Frontal cortex (tissue), 4 donors: ENCODE data around the gene VPS45. TPM values are rescaled to one million over a fixed set of nuclear protein-coding genes. Genes with fewer than 3 reads are reported as not detected.

Experiments
- DNase-seq, 2 donors: peaks; one replicate each; pipeline ENCODE4 v3.0.0; 2012; ENCODE audit warnings: low spot score in 2 of 2
- FAIRE-seq: peaks from 2 replicates; lab custom pipeline; 2012; peaks lifted over from hg19 to GRCh38; lab: Jason Lieb, UNC
- total RNA-seq: library from RNA; depleted of rRNA; stranded (reverse); fragments of >200 nt; gene quantifications from one replicate; pipeline ENCODE4 v1.2.3, GENCODE V29; 2014
- donor health status: control.
- donor health status: control.
- donor health status: control.

The VPS45 gene
- total RNA-seq, 1 donor from 2014 or later, result 70.1 TPM

DNA sequence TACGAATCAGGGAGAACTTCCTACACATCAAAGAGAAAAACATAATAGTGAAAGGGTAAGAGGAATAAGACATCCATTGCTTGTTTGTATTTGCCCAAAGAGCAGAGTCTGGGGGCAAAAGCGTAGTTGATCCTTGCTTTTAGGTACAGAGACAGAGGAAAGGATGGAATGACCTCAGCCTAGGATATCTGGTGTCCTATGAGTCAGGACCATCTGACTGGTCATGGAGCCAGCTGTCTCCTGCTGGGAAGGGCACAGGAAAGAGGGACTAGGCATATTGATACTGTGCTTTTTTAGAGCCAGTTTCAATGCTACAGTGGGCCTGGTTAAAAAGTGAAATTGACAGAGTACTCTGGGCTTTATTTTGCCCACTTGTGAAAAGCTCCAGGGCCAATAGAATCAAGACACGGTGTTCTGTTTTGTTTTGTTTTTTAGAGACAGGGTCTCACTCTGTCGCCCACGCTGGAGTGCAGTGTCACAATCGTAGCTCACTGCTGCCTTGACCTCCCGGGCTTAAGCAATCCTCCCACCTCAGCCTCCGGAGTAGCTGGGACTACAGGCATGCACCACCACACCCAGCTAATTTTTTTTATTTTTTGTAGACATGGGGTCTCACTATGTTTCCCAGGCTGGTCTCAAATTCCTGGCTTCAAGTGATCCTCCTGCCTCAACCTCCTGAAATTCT, 85.3 kb downstream of the VPS45 start:
- FAIRE-seq (no peak), DNase-seq (no peak)

DNA sequence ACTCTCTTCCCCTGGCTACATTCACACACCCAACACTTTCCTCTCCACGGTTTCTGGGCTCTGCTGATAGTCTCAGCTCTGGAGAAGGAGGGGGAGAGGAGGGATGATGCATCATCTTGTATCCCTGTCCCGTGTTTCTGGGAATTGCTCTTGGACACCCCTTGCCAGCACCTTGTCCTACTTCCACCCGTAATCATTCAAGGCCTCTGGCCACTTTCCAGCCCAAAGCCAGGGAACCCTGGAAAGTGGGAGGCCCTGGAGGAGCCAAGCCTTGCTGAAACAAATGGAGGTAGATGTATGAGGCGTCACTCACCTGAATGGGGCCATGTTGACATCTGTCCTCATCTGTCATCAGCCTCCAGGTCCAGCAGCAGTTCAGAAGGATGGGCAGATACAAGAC, 86.6 kb downstream of the VPS45 start:
- DNase-seq, result no peak
- no peak for FAIRE-seq

DNA sequence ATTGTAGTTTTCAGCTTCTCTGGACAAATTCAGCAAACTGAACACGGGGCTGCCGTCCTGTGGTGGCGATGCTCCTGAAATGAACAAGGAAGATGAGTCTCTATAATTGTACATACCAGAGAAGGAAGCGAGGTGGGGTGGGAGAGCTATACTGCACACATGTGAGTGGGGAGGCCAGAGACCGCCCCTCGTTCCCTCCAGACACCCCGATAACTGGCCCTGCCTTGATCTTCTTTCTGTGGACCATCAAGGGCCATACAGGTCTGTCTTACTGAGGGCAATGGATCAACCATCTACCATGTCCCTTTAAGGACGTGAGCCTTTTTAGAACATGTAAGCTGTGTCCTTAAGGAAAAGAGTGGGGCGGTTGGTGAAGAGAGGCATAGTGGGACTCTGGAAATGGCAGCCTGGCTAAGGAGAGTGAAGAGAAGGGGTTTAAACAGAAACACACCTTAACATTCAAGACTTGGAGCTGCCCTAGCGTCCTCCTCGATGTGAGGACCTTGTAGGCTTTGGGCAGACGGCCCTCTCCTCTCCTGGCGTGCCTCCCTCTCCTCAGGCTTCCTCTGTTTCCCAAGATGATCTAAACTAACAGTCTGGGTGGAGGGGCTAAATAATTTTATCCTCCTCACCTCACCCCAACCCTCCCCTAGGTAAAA, 88.0 kb downstream of the VPS45 start:
- DNase-seq, result no peak
- FAIRE-seq, result no peak

DNA sequence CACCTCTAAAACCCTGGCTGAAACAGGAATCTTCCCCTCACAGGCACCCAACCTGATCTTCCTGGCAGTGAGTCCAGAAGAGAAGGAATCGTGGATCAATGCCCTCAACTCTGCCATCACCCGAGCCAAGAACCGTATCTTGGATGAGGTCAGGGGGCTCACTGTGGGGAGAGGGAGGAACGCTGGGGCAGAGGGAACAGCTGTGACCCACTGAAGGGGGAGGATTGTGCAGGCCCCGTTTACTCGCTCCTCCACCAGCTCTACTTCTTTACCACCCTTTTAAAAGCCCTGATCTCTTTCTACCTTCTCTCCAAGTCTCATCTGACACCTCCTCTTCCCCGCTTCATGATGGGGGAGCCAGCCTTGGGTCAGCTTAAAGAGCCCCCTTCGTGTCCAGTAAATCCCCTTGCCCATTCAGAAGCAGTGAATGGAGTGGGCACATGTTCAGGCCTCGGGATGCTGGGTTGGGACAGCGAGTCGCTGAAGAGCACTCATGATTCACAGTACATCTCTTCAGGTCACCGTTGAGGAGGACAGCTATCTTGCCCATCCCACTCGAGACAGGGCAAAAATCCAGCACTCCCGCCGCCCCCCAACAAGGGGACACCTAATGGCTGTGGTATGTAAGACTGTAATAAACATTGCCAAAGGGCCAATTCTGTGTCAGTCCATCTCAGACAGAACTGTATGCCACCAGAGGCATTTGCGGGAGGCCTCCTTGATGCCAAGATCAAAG, 89.5 kb downstream of the VPS45 start:
- FAIRE-seq, result no peak

DNA sequence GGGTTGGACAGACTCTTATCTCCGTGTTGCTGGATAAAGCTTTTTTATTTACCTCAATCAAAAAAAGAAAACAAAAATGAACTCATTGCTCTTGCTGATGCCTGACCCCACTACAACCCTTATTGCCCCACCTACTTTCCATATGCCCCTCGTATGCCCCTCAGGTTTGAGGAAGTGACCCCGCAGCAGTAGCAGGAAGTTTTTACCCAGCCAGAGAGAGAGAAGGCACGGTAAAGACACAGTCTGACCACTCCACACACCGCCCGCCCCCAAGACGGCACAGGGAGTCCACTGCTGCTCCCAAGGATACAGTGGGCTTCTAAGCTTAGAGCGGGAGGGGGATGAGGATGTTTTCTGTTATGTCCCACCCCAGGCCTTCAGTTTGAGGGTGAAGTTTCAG, 92.0 kb downstream of the VPS45 start:
- FAIRE-seq, result no peak

More for the DNA sequence above, 89.5 kb downstream of the VPS45 start:
- no peak for DNase-seq

GRCh38 chr1:150160964-150161621, 93.5 kb downstream of the VPS45 start:
- FAIRE-seq, result no peak
- no peak for DNase-seq

More for the DNA sequence above, 92.0 kb downstream of the VPS45 start:
- no peak for DNase-seq

DNA sequence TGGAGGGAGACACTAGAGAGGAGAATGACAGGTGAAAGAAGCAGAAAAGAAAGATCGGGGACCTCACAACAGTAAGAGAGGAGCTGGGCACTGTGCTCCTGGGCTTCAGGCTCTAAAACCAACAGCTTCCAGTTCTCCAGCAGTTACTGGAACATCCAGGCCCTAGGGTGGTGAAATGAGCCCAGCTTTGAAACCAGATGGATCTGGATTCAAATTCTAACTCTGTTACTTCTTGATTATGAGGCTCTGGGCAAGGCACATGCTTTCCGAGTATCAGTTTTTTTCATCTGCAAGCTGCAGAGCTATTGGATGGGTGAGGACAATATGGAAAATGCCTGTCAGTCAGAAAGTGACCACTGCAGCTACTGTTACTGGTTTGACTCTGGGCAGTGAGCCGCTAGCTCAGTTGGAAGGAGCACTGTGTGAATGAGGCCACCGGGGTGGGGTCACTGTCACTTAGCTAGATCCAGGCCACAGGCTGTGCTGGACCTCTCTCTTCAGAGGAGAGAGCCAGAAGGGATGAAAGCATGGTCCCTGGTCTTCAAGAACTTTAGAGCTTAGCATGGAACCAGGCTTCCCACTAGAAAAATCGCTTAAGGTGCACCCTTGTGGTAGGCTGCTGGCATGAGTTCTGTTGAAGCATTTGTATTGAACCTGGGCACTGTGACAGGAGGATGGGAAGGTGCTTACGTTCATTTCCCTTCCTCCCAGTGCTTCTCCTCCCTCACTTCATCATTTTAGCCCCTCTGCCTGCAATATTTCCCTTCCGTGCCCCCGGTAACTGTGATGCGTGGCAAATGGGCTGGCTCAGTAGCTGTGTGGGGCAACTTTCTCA, 94.4 kb downstream of the VPS45 start:
- FAIRE-seq (no peak), DNase-seq (no peak)

GRCh38 chr1:150162582-150162861, 94.9 kb downstream of the VPS45 start:
- no peak for DNase-seq
- FAIRE-seq, result no peak

DNA sequence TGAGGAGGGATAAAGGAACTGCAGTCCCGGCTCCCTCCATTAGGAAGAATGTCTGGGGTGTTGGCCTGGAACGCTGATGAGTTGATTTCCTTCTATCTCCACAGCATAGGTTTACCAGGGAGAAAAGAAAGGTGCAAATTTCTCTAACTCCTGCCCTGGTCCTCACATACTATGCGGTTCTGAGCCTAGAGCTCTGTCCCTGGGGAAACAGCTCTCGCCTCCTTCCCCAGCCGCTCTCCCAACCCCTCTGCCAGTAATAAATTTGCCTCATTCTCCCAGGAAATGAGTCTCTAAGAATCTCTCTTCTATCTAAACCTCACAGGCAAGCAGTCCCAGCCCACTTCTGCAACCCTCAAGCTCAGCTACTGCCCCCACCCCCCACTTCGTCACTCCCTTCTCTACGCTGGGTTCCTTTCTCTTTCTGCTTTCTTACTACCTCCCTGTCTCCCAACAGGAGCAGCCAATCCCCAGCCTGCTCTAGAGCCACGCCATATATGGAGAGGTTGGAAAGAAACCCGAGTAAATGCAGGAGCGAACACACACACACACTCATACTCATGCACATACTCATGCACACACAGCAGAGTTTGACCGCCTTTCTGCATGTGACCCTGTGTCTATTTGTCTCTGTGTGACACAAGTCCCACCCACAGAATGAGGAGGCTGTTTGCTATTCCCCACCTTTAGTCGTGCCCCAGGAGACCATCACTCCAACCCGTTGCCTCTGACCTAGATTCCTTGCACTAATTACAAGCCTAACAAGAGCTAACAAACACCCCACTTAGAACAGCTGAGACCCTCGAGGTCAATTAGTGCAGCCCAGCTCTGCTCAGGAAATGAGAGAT, 95.5 kb downstream of the VPS45 start:
- DNase-seq (peak in 1 of 2 donors; percentile 83), FAIRE-seq (no peak)

GRCh38 chr1:150164224-150164623, 96.6 kb downstream of the VPS45 start:
- FAIRE-seq (no peak), DNase-seq (no peak)

DNA sequence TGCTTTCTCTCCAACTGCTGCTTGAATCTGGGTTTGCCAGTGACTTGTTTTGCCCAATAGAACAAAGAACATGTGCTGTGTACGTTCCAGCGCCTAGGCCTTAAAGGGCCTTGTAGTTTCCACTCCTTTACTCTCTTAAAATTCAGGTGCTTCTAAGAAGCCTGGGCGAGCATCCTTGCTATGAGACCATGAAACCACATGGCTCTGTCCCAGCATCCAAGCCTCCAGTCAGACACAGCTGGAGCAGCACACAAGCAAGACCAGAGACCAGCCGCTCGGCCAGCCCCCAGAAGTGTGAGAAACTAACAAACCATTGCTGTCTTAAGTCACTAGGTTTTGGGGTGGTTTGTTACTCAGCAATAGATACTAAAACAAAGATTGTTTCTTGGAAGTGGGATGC, 97.2 kb downstream of the VPS45 start:
- FAIRE-seq, result no peak

DNA sequence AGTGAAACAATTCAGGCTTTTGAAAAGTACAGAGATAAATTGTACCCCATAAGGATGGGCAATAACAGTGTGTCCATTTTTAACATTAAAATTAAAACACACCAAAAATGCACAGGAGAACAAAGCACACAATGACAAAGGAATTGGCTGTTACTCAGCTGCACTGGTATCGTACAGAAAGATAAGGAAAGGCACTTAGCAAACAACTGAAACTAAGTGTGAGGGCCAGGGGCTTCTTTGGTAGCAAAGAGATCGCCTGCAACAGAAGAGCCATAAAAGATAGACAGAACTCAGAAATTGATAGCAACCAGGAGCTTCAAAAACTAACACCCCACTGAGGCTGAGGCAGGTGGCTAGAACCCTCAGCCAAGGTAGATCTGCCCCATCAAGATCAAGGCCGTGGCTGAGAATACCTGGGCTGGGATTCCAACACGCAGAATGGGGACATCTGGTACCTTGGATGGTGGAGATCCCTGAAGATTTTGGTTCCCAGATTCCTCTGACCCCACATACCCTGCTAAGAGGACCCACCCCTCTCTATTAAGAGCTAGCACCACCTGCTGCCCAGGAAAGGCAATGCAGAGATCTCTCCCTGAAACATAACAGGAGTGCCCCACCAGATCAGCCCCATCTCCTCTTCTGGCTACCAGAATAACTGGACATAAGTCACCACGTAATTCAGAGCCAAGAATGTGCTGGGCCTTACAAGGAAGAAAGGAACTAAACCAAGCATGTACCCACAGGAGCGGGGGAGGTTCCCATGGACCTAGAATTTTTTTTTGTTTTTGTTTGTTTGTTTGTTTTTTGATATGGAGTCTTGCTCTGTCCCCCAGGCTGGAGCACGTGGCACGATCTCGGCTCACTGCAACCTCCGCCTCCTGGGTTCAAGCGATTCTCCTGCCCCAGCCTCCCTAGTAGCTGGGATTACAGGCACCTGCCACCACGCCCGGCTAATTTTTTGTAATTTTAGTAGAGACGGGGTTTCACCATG, 98.3 kb downstream of the VPS45 start:
- no peak for DNase-seq

More for the DNA sequence above, 97.2 kb downstream of the VPS45 start:
- DNase-seq, result no peak

GRCh38 chr1:150168960-150169601, 101.5 kb downstream of the VPS45 start:
- no peak for FAIRE-seq

More for the DNA sequence above, 98.3 kb downstream of the VPS45 start:
- FAIRE-seq, result no peak

GRCh38 chr1:150171801-150172200, 104.2 kb downstream of the VPS45 start:
- no peak for DNase-seq
- no peak for FAIRE-seq

More at GRCh38 chr1:150168960-150169601, 101.5 kb downstream of the VPS45 start:
- DNase-seq, result peak in 1 of 2 donors; percentile 58

GRCh38 chr1:150173141-150173585, 105.6 kb downstream of the VPS45 start:
- FAIRE-seq (no peak), DNase-seq (no peak)

GRCh38 chr1:150176593-150176992, 109.0 kb downstream of the VPS45 start:
- no peak for DNase-seq
- no peak for FAIRE-seq

- no peak for DNase-seq
- FAIRE-seq, result no peak
Measured at GRCh38 chr1:150178548-150178947, 111.0 kb downstream of the VPS45 start.
